SK-N-SH (cell line): Measurements from ENCODE around the gene COBL. TPM values are rescaled to one million over a fixed set of nuclear protein-coding genes. Genes with fewer than 3 reads are reported as not detected.

Experiments
- CTCF ChIA-PET: fragments of 300-600, 350-600 bp; formaldehyde crosslinking; extraction: SDS; loops from one replicate; lab custom pipeline; 2021; lab: Yijun Ruan, JAX
- POLR2A ChIA-PET: fragments of 350-600 bp; sonication (Branson Sonifier 250); formaldehyde crosslinking; extraction: SDS; loops from one replicate; lab custom pipeline; 2020; ENCODE audit warnings: antibody characterized with exemption, inconsistent platforms; lab: Yijun Ruan, JAX
- DNase-seq: peaks from one replicate; pipeline ENCODE4 v3.0.0; 2012
- H2AFZ ChIP-seq: fragments of 200-600 bp; sonication (generic); 2 replicates; pipeline ENCODE4 v1.8.1; 2016; ENCODE audit warnings: antibody characterized with exemption, mild to moderate bottlenecking, low read depth
- H3F3A ChIP-seq: fragments of 200-600 bp; sonication (generic); replicated peaks from 2 replicates; pipeline ENCODE3; 2016; ENCODE audit warnings: antibody characterized with exemption, mild to moderate bottlenecking; ENCODE audit not compliant: insufficient read depth
- H3K27ac ChIP-seq, 2 experiments: fragments of 200-500 bp in 1 of 2; fragments of 200-600 bp in 1 of 2; sonication (Bioruptor generic) in 1 of 2; sonication (generic), shearing (Covaris generic) in 1 of 2; 2 replicates each; pipeline versions ENCODE4 v1.5.1 to v1.6.1; 2014 to 2016; ENCODE audit warnings: low read depth in 2 of 2, inconsistent platforms in 1 of 2, low read length in 1 of 2, mild to moderate bottlenecking in 1 of 2, mixed read lengths in 1 of 2
- H3K27me3 ChIP-seq: fragments of 200-600 bp; sonication (generic), shearing (Covaris generic); 2 replicates; pipeline ENCODE4 v1.6.1; 2016; ENCODE audit warnings: mixed run types; ENCODE audit not compliant: insufficient read depth
- H3K36me3 ChIP-seq, 2 experiments: fragments of 200-500 bp in 1 of 2; fragments of 200-600 bp in 1 of 2; sonication (Bioruptor generic) in 1 of 2; sonication (generic) in 1 of 2; replicated peaks in 1 of 2; 2 replicates each; pipeline versions ENCODE3 to v1.5.1; 2014 to 2016; ENCODE audit warnings: low read length in 1 of 2, mild to moderate bottlenecking in 1 of 2; ENCODE audit not compliant: insufficient read depth in 2 of 2, control insufficient read depth in 1 of 2
- H3K4me1 ChIP-seq, 2 experiments: fragments of 200-500 bp in 1 of 2; fragments of 200-600 bp in 1 of 2; sonication (Bioruptor generic) in 1 of 2; sonication (generic), shearing (Covaris generic) in 1 of 2; 2 replicates each; pipeline versions ENCODE4 v1.5.1 to v1.6.1; 2014 to 2016; ENCODE audit warnings: low read depth in 1 of 2, low read length in 1 of 2, mixed run types in 1 of 2; ENCODE audit not compliant: insufficient read depth in 2 of 2, control insufficient read depth in 1 of 2
- H3K4me2 ChIP-seq: fragments of 200-600 bp; sonication (generic), shearing (Covaris generic); 2 replicates; pipeline ENCODE4 v1.6.1; 2017; ENCODE audit warnings: mixed run types
- H3K4me3 ChIP-seq, 2 experiments: fragments of 200-500 bp in 1 of 2; fragments of 200-600 bp in 1 of 2; sonication (Bioruptor generic) in 1 of 2; sonication (generic), shearing (Covaris generic) in 1 of 2; 2 replicates each; pipeline versions ENCODE4 v1.5.1 to v1.8.1; 2014 to 2016; ENCODE audit warnings: low read depth in 2 of 2, inconsistent platforms in 1 of 2, low read length in 1 of 2, mild to moderate bottlenecking in 1 of 2, mixed read lengths in 1 of 2, moderate library complexity in 1 of 2
- H3K79me2 ChIP-seq: fragments of 200-600 bp; sonication (generic); 2 replicates; pipeline ENCODE4 v1.8.1; 2017; ENCODE audit warnings: mild to moderate bottlenecking; ENCODE audit not compliant: insufficient read depth
- H3K9ac ChIP-seq: fragments of 200-600 bp; sonication (generic); 2 replicates; pipeline ENCODE4 v1.6.1; 2017; ENCODE audit warnings: mixed run types
- H3K9me2 ChIP-seq: fragments of 200-600 bp; sonication (generic); 2 replicates; pipeline ENCODE4 v1.6.1; 2017; ENCODE audit warnings: mixed run types
- H3K9me3 ChIP-seq: fragments of 200-600 bp; sonication (generic); 2 replicates; pipeline ENCODE4 v1.6.1; 2017; ENCODE audit warnings: mixed run types, mild to moderate bottlenecking, moderate library complexity
- H4K20me1 ChIP-seq: fragments of 200-600 bp; sonication (generic); 2 replicates; pipeline ENCODE4 v1.6.1; 2017; ENCODE audit warnings: mild to moderate bottlenecking, mixed run types; ENCODE audit not compliant: insufficient read depth
- CHD2 ChIP-seq: fragments of 150-350 bp; IDR thresholded peaks from 2 replicates; pipeline ENCODE4 v1.6.1; 2018; ENCODE audit warnings: low read length; ENCODE audit not compliant: partially characterized antibody
- ELF1 ChIP-seq: IDR thresholded peaks from 2 replicates; pipeline ENCODE4 v1.4.0; 2012
- EP300 ChIP-seq, 2 experiments: IDR thresholded peaks; 2 replicates each; pipeline versions ENCODE4 v1.4.0 to v1.6.1; 2012; ENCODE audit warnings: borderline replicate concordance in 1 of 2, low read depth in 1 of 2, low read length in 1 of 2
- EZH2phosphoT487 ChIP-seq: fragments of 200-600 bp; sonication (generic); IDR thresholded peaks from 2 replicates; pipeline ENCODE4 v1.6.1; 2017; ENCODE audit warnings: low read depth, mixed run types, mild to moderate bottlenecking, antibody characterized with exemption, moderate library complexity, borderline replicate concordance
- FOSL2 ChIP-seq: IDR thresholded peaks from 2 replicates; pipeline ENCODE4 v1.4.0; 2012; ENCODE audit warnings: low read depth, mild to moderate bottlenecking, moderate library complexity, borderline replicate concordance
- FOXJ3 ChIP-seq: sonication (generic); formaldehyde crosslinking; IDR thresholded peaks from 2 replicates; pipeline ENCODE4 v1.5.1; 2020; ENCODE audit warnings: mild to moderate bottlenecking, missing genetic modification reagents
- FOXM1 ChIP-seq: IDR thresholded peaks from 2 replicates; pipeline ENCODE4 v1.4.0; 2012; ENCODE audit warnings: low read depth, mild to moderate bottlenecking
- GABPA ChIP-seq: IDR thresholded peaks from 2 replicates; pipeline ENCODE4 v1.4.0; 2012; ENCODE audit warnings: low read depth, mild to moderate bottlenecking
- GATA2 ChIP-seq: sonication (generic); formaldehyde crosslinking; IDR thresholded peaks from 2 replicates; pipeline ENCODE4 v1.5.0; 2020; ENCODE audit warnings: mild to moderate bottlenecking, missing genetic modification reagents
- MXI1 ChIP-seq: IDR thresholded peaks from 2 replicates; pipeline ENCODE4 v1.6.1; 2012; ENCODE audit warnings: mild to moderate bottlenecking, low read depth, low read length, improper control_type of control experiment
- NFIC ChIP-seq: IDR thresholded peaks from 2 replicates; pipeline ENCODE4 v1.4.0; 2012; ENCODE audit warnings: borderline replicate concordance
- NRF1 ChIP-seq: IDR thresholded peaks from 2 replicates; pipeline ENCODE4 v1.6.1; 2012; ENCODE audit warnings: low read depth, mild to moderate bottlenecking, low read length
- RAD21 ChIP-seq: IDR thresholded peaks from 2 replicates; pipeline ENCODE4 v1.6.1; 2012; ENCODE audit warnings: mild to moderate bottlenecking, low read length
- RCOR1 ChIP-seq: fragments of 150-350 bp; IDR thresholded peaks from 2 replicates; pipeline ENCODE4 v1.6.1; 2017; ENCODE audit warnings: antibody characterized with exemption, low read length
- SIN3A ChIP-seq: IDR thresholded peaks from 2 replicates; pipeline ENCODE4 v1.6.1; 2012; ENCODE audit warnings: low read depth, mild to moderate bottlenecking, low read length, moderate library complexity, borderline replicate concordance
- SMC3 ChIP-seq: IDR thresholded peaks from 2 replicates; pipeline ENCODE4 v1.6.1; 2012; ENCODE audit warnings: low read depth, low read length, improper control_type of control experiment
- TAF1 ChIP-seq: IDR thresholded peaks from 2 replicates; pipeline ENCODE4 v1.6.1; 2012; ENCODE audit warnings: low read depth, mild to moderate bottlenecking, low read length, moderate library complexity, borderline replicate concordance
- TCF12 ChIP-seq: IDR thresholded peaks from 2 replicates; pipeline ENCODE4 v1.4.0; 2012
- TEAD4 ChIP-seq: IDR thresholded peaks from 2 replicates; pipeline ENCODE4 v1.4.0; 2012; ENCODE audit warnings: mild to moderate bottlenecking, borderline replicate concordance; ENCODE audit not compliant: insufficient read depth
- YY1 ChIP-seq: IDR thresholded peaks from 2 replicates; pipeline ENCODE4 v1.4.0; 2012; ENCODE audit warnings: low read depth, mild to moderate bottlenecking
- WGBS: methylation state at CpG from one replicate; pipeline ENCODE4 v1.1.6; 2017; ENCODE audit warnings: low lambda C conversion rate; 5-methylcytosine and 5-hydroxymethylcytosine counted together
- polyA plus RNA-seq, 3 experiments: library from polyadenylated mRNA; depleted of rRNA; stranded (reverse); fragments of >200 nt; gene quantifications; 2 replicates each; pipeline ENCODE4 v1.2.3, GENCODE V29; 2012
- TF ChIP-seq, protein P1 (sequence below): IDR thresholded peaks from 2 replicates; pipeline ENCODE4 v1.4.0; 2012; ENCODE audit warnings: low read depth, borderline replicate concordance
- TF ChIP-seq, protein P2 (sequence below): fragments of 200-600 bp; sonication (generic); IDR thresholded peaks from 2 replicates; pipeline ENCODE4 v1.6.1; 2017; ENCODE audit warnings: antibody characterized with exemption, mild to moderate bottlenecking, moderate library complexity

The COBL gene
- polyA plus RNA-seq, 1 of the 3 experiments (the other 2 are of a cell fraction) = under 0.01 TPM

GRCh38 chr7:51223505-51223904 is 93.1 kb downstream of the COBL start:
- Histone ChIP-seq H4K20me1 (no peaks in the 10 kb centered on the region), H3K9me2 (no peaks in the 10 kb centered on the region), H3K79me2 (no peaks in the 10 kb centered on the region), H3K9me3 (no peaks in the 10 kb centered on the region), H3K4me3 (no peak overlapping the region), H3K9ac (no peak overlapping the region), H3K36me3 (no peaks in the 10 kb centered on the region), H3F3A (no peaks in the 10 kb centered on the region), H2AFZ (no peak overlapping the region), H3K27ac (no peak overlapping the region), H3K4me1 (no peaks in the 10 kb centered on the region), H3K27me3 (no peaks in the 10 kb centered on the region), H3K4me2 (no peak overlapping the region)
- POLR2A ChIA-PET = no interaction called here
- DNase-seq = no peak
- 12% methylated on average over 2 of the region's 2 CpGs for WGBS
- no peak for TF ChIP-seq ELF1
- TF ChIP-seq TAF1 = no peak
- no peak for TF ChIP-seq RCOR1
- TF ChIP-seq CHD2 = no peak
- no peak for TF ChIP-seq NFIC
- no peak for TF ChIP-seq RAD21
- no peak for TF ChIP-seq SMC3
- TF ChIP-seq YY1 = no peak
- TF ChIP-seq GATA2 (CRISPR knock-in tag) = no peak
- TF ChIP-seq EZH2phosphoT487 = no peak
- TF ChIP-seq, protein P1, sequence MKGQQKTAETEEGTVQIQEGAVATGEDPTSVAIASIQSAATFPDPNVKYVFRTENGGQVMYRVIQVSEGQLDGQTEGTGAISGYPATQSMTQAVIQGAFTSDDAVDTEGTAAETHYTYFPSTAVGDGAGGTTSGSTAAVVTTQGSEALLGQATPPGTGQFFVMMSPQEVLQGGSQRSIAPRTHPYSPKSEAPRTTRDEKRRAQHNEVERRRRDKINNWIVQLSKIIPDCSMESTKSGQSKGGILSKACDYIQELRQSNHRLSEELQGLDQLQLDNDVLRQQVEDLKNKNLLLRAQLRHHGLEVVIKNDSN = no peak
- TF ChIP-seq, protein P2, sequence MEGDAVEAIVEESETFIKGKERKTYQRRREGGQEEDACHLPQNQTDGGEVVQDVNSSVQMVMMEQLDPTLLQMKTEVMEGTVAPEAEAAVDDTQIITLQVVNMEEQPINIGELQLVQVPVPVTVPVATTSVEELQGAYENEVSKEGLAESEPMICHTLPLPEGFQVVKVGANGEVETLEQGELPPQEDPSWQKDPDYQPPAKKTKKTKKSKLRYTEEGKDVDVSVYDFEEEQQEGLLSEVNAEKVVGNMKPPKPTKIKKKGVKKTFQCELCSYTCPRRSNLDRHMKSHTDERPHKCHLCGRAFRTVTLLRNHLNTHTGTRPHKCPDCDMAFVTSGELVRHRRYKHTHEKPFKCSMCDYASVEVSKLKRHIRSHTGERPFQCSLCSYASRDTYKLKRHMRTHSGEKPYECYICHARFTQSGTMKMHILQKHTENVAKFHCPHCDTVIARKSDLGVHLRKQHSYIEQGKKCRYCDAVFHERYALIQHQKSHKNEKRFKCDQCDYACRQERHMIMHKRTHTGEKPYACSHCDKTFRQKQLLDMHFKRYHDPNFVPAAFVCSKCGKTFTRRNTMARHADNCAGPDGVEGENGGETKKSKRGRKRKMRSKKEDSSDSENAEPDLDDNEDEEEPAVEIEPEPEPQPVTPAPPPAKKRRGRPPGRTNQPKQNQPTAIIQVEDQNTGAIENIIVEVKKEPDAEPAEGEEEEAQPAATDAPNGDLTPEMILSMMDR = no peak
- no peak for TF ChIP-seq GABPA
- TF ChIP-seq TCF12 = no peak
- no peak for TF ChIP-seq EP300 (IDR thresholded peaks at IDR 0.05; ENCODE audit: borderline replicate concordance in 1 of 2, low read depth in 1 of 2, low read length in 1 of 2)
- no peak for TF ChIP-seq MXI1
- CTCF ChIA-PET = interaction anchor here (2.9 kb wide), 1 partner anchor 143 kb away, joined by 10 read pairs; no protein-coding TSS in a partner anchor

GRCh38 chr7:51222916-51223315 is 93.7 kb downstream of the COBL start:
- Histone ChIP-seq H3K36me3 (no peaks in the 10 kb centered on the region), H2AFZ (no peak overlapping the region), H3K9me3 (no peaks in the 10 kb centered on the region), H3F3A (no peaks in the 10 kb centered on the region), H3K9me2 (no peaks in the 10 kb centered on the region), H3K27ac (no peak overlapping the region), H3K27me3 (no peaks in the 10 kb centered on the region), H3K79me2 (no peaks in the 10 kb centered on the region), H3K4me3 (no peak overlapping the region), H3K4me1 (no peaks in the 10 kb centered on the region), H4K20me1 (no peaks in the 10 kb centered on the region), H3K4me2 (no peak overlapping the region), H3K9ac (no peak overlapping the region)
- WGBS = 32% methylated on average over 10 of the region's 10 CpGs
- DNase-seq = no peak
- ChIA-PET POLR2A (no interaction called here), CTCF (no interaction called here)
- no peak for TF ChIP-seq GABPA
- no peak for TF ChIP-seq RAD21
- TF ChIP-seq GATA2 (CRISPR knock-in tag) = no peak
- TF ChIP-seq FOXJ3 (CRISPR knock-in tag) = no peak
- TF ChIP-seq FOSL2 = no peak
- no peak for TF ChIP-seq NRF1
- no peak for TF ChIP-seq SIN3A
- no peak for TF ChIP-seq RCOR1
- no peak for TF ChIP-seq TAF1
- no peak for TF ChIP-seq FOXM1
- TF ChIP-seq TEAD4 = no peak
